SK-N-SH (cell line): ENCODE data around the gene RAB30. TPM values are rescaled to one million over a fixed set of nuclear protein-coding genes. Genes with fewer than 3 reads are reported as not detected.

Experiments used
- CTCF ChIA-PET: fragments of 300-600, 350-600 bp; formaldehyde crosslinking; extraction: SDS; loops from one replicate; lab custom pipeline; 2021; lab: Yijun Ruan, JAX
- POLR2A ChIA-PET: fragments of 350-600 bp; sonication (Branson Sonifier 250); formaldehyde crosslinking; extraction: SDS; loops from one replicate; lab custom pipeline; 2020; ENCODE audit warnings: antibody characterized with exemption, inconsistent platforms; lab: Yijun Ruan, JAX
- DNase-seq: peaks from one replicate; pipeline ENCODE4 v3.0.0; 2012
- H2AFZ ChIP-seq: fragments of 200-600 bp; sonication (generic); 2 replicates; pipeline ENCODE4 v1.8.1; 2016; ENCODE audit warnings: antibody characterized with exemption, mild to moderate bottlenecking, low read depth
- H3F3A ChIP-seq: fragments of 200-600 bp; sonication (generic); replicated peaks from 2 replicates; pipeline ENCODE3; 2016; ENCODE audit warnings: antibody characterized with exemption, mild to moderate bottlenecking; ENCODE audit not compliant: insufficient read depth
- H3K27ac ChIP-seq, 2 experiments: fragments of 200-500 bp in 1 of 2; fragments of 200-600 bp in 1 of 2; sonication (Bioruptor generic) in 1 of 2; sonication (generic), shearing (Covaris generic) in 1 of 2; 2 replicates each; pipeline versions ENCODE4 v1.5.1 to v1.6.1; 2014 to 2016; ENCODE audit warnings: low read depth in 2 of 2, inconsistent platforms in 1 of 2, low read length in 1 of 2, mild to moderate bottlenecking in 1 of 2, mixed read lengths in 1 of 2
- H3K27me3 ChIP-seq: fragments of 200-600 bp; sonication (generic), shearing (Covaris generic); 2 replicates; pipeline ENCODE4 v1.6.1; 2016; ENCODE audit warnings: mixed run types; ENCODE audit not compliant: insufficient read depth
- H3K36me3 ChIP-seq, 2 experiments: fragments of 200-500 bp in 1 of 2; fragments of 200-600 bp in 1 of 2; sonication (Bioruptor generic) in 1 of 2; sonication (generic) in 1 of 2; replicated peaks in 1 of 2; 2 replicates each; pipeline versions ENCODE3 to v1.5.1; 2014 to 2016; ENCODE audit warnings: low read length in 1 of 2, mild to moderate bottlenecking in 1 of 2; ENCODE audit not compliant: insufficient read depth in 2 of 2, control insufficient read depth in 1 of 2
- H3K4me1 ChIP-seq, 2 experiments: fragments of 200-500 bp in 1 of 2; fragments of 200-600 bp in 1 of 2; sonication (Bioruptor generic) in 1 of 2; sonication (generic), shearing (Covaris generic) in 1 of 2; 2 replicates each; pipeline versions ENCODE4 v1.5.1 to v1.6.1; 2014 to 2016; ENCODE audit warnings: low read depth in 1 of 2, low read length in 1 of 2, mixed run types in 1 of 2; ENCODE audit not compliant: insufficient read depth in 2 of 2, control insufficient read depth in 1 of 2
- H3K4me2 ChIP-seq: fragments of 200-600 bp; sonication (generic), shearing (Covaris generic); 2 replicates; pipeline ENCODE4 v1.6.1; 2017; ENCODE audit warnings: mixed run types
- H3K4me3 ChIP-seq, 2 experiments: fragments of 200-500 bp in 1 of 2; fragments of 200-600 bp in 1 of 2; sonication (Bioruptor generic) in 1 of 2; sonication (generic), shearing (Covaris generic) in 1 of 2; 2 replicates each; pipeline versions ENCODE4 v1.5.1 to v1.8.1; 2014 to 2016; ENCODE audit warnings: low read depth in 2 of 2, inconsistent platforms in 1 of 2, low read length in 1 of 2, mild to moderate bottlenecking in 1 of 2, mixed read lengths in 1 of 2, moderate library complexity in 1 of 2
- H3K79me2 ChIP-seq: fragments of 200-600 bp; sonication (generic); 2 replicates; pipeline ENCODE4 v1.8.1; 2017; ENCODE audit warnings: mild to moderate bottlenecking; ENCODE audit not compliant: insufficient read depth
- H3K9ac ChIP-seq: fragments of 200-600 bp; sonication (generic); 2 replicates; pipeline ENCODE4 v1.6.1; 2017; ENCODE audit warnings: mixed run types
- H3K9me2 ChIP-seq: fragments of 200-600 bp; sonication (generic); 2 replicates; pipeline ENCODE4 v1.6.1; 2017; ENCODE audit warnings: mixed run types
- H3K9me3 ChIP-seq: fragments of 200-600 bp; sonication (generic); 2 replicates; pipeline ENCODE4 v1.6.1; 2017; ENCODE audit warnings: mixed run types, mild to moderate bottlenecking, moderate library complexity
- H4K20me1 ChIP-seq: fragments of 200-600 bp; sonication (generic); 2 replicates; pipeline ENCODE4 v1.6.1; 2017; ENCODE audit warnings: mild to moderate bottlenecking, mixed run types; ENCODE audit not compliant: insufficient read depth
- CHD2 ChIP-seq: fragments of 150-350 bp; IDR thresholded peaks from 2 replicates; pipeline ENCODE4 v1.6.1; 2018; ENCODE audit warnings: low read length; ENCODE audit not compliant: partially characterized antibody
- EZH2phosphoT487 ChIP-seq: fragments of 200-600 bp; sonication (generic); IDR thresholded peaks from 2 replicates; pipeline ENCODE4 v1.6.1; 2017; ENCODE audit warnings: low read depth, mixed run types, mild to moderate bottlenecking, antibody characterized with exemption, moderate library complexity, borderline replicate concordance
- FOSL2 ChIP-seq: IDR thresholded peaks from 2 replicates; pipeline ENCODE4 v1.4.0; 2012; ENCODE audit warnings: low read depth, mild to moderate bottlenecking, moderate library complexity, borderline replicate concordance
- FOXM1 ChIP-seq: IDR thresholded peaks from 2 replicates; pipeline ENCODE4 v1.4.0; 2012; ENCODE audit warnings: low read depth, mild to moderate bottlenecking
- GABPA ChIP-seq: IDR thresholded peaks from 2 replicates; pipeline ENCODE4 v1.4.0; 2012; ENCODE audit warnings: low read depth, mild to moderate bottlenecking
- GATA2 ChIP-seq: sonication (generic); formaldehyde crosslinking; IDR thresholded peaks from 2 replicates; pipeline ENCODE4 v1.5.0; 2020; ENCODE audit warnings: mild to moderate bottlenecking, missing genetic modification reagents
- IRF3 ChIP-seq: fragments of 150-350 bp; IDR thresholded peaks from 2 replicates; pipeline ENCODE4 v1.6.1; 2016; ENCODE audit warnings: mild to moderate bottlenecking, low read depth, low read length
- JUND ChIP-seq: IDR thresholded peaks from 2 replicates; pipeline ENCODE4 v1.4.0; 2012
- MAX ChIP-seq: IDR thresholded peaks from 2 replicates; pipeline ENCODE4 v1.4.0; 2012; ENCODE audit warnings: low read depth
- MEF2A ChIP-seq: IDR thresholded peaks from 2 replicates; pipeline ENCODE4 v1.4.0; 2012; ENCODE audit warnings: low read depth, borderline replicate concordance
- MXI1 ChIP-seq: IDR thresholded peaks from 2 replicates; pipeline ENCODE4 v1.6.1; 2012; ENCODE audit warnings: mild to moderate bottlenecking, low read depth, low read length, improper control_type of control experiment
- NFIC ChIP-seq: IDR thresholded peaks from 2 replicates; pipeline ENCODE4 v1.4.0; 2012; ENCODE audit warnings: borderline replicate concordance
- NRF1 ChIP-seq: IDR thresholded peaks from 2 replicates; pipeline ENCODE4 v1.6.1; 2012; ENCODE audit warnings: low read depth, mild to moderate bottlenecking, low read length
- POLR2AphosphoS5 ChIP-seq: IDR thresholded peaks from 2 replicates; pipeline ENCODE4 v1.6.1; 2012; ENCODE audit warnings: low read depth, low read length
- RAD21 ChIP-seq: IDR thresholded peaks from 2 replicates; pipeline ENCODE4 v1.6.1; 2012; ENCODE audit warnings: mild to moderate bottlenecking, low read length
- RCOR1 ChIP-seq: fragments of 150-350 bp; IDR thresholded peaks from 2 replicates; pipeline ENCODE4 v1.6.1; 2017; ENCODE audit warnings: antibody characterized with exemption, low read length
- REST ChIP-seq: IDR thresholded peaks from 2 replicates; pipeline ENCODE4 v1.6.1; 2012; ENCODE audit warnings: mild to moderate bottlenecking, low read depth, low read length, moderate library complexity
- SMC3 ChIP-seq: IDR thresholded peaks from 2 replicates; pipeline ENCODE4 v1.6.1; 2012; ENCODE audit warnings: low read depth, low read length, improper control_type of control experiment
- TAF1 ChIP-seq: IDR thresholded peaks from 2 replicates; pipeline ENCODE4 v1.6.1; 2012; ENCODE audit warnings: low read depth, mild to moderate bottlenecking, low read length, moderate library complexity, borderline replicate concordance
- TCF12 ChIP-seq: IDR thresholded peaks from 2 replicates; pipeline ENCODE4 v1.4.0; 2012
- TEAD4 ChIP-seq: IDR thresholded peaks from 2 replicates; pipeline ENCODE4 v1.4.0; 2012; ENCODE audit warnings: mild to moderate bottlenecking, borderline replicate concordance; ENCODE audit not compliant: insufficient read depth
- USF1 ChIP-seq: IDR thresholded peaks from 2 replicates; pipeline ENCODE4 v1.4.0; 2012; ENCODE audit warnings: low read depth, borderline replicate concordance
- WGBS: methylation state at CpG from one replicate; pipeline ENCODE4 v1.1.6; 2017; ENCODE audit warnings: low lambda C conversion rate; 5-methylcytosine and 5-hydroxymethylcytosine counted together
- polyA plus RNA-seq, 3 experiments: library from polyadenylated mRNA; depleted of rRNA; stranded (reverse); fragments of >200 nt; gene quantifications; 2 replicates each; pipeline ENCODE4 v1.2.3, GENCODE V29; 2012
- TF ChIP-seq, protein P1 (sequence below): IDR thresholded peaks from 2 replicates; pipeline ENCODE4; 2012
- TF ChIP-seq, protein P2 (sequence below): IDR thresholded peaks from 2 replicates; pipeline ENCODE4 v1.4.0; 2012; ENCODE audit warnings: low read depth, borderline replicate concordance
- TF ChIP-seq, protein P3 (sequence below): fragments of 150-350 bp; IDR thresholded peaks from 2 replicates; pipeline ENCODE4 v1.6.1; 2017; ENCODE audit warnings: antibody characterized with exemption, low read length, low read depth, borderline replicate concordance

The RAB30 gene
- polyA plus RNA-seq, 1 of the 3 experiments (the other 2 are of a cell fraction), result 3.3 TPM

GRCh38 chr11:83037877-83038276 is 33.8 kb downstream of the RAB30 start:
- Histone ChIP-seq H3K9me3 (no peaks in the 10 kb centered on the region), H3K27ac (peak overlapping the region in 1 of 2 experiments; percentile 28; a peak in 1 of 4 replicates), H3K9ac (no peak overlapping the region), H3K4me3 (no peak overlapping the region), H3F3A (peaks cover 16% of the 10 kb centered on the region), H3K4me2 (peak overlapping the region; percentile 17; the same call in 1 of the 2 replicates), H3K79me2 (peaks cover 45% of the 10 kb centered on the region), H3K27me3 (no peaks in the 10 kb centered on the region), H2AFZ (no peak overlapping the region), H3K36me3 (no peaks in the 10 kb centered on the region), H4K20me1 (no peaks in the 10 kb centered on the region), H3K4me1 (peaks cover 27 to 30% of the 10 kb centered on the region in 2 experiments; a peak in 3 of 4 replicates), H3K9me2 (no peaks in the 10 kb centered on the region)
- WGBS, result 30% methylated on average over 4 of the region's 4 CpGs
- CTCF ChIA-PET, result no interaction called here
- DNase-seq, result no peak
- POLR2A ChIA-PET, result no interaction called here
- TF ChIP-seq REST (no peak), MXI1 (no peak), IRF3 (no peak), RCOR1 (peak; percentile 55; the same call in 1 of the 2 replicates), POLR2AphosphoS5 (no peak), TCF12 (peak; percentile 87), MAX (no peak), FOXM1 (0 out of 2 replicates have a peak, but pooled peaks have one; percentile 46), NRF1 (no peak), SMC3 (no peak), MEF2A (0 out of 2 replicates have a peak, but pooled peaks have one; percentile 57), TEAD4 (peak; percentile 68), NFIC (peak; percentile 57; the same call in 1 of the 2 replicates), GABPA (no peak), GATA2 (CRISPR knock-in tag) (no peak), TAF1 (no peak), CHD2 (no peak), EZH2phosphoT487 (no peak), USF1 (no peak), JUND (peak; percentile 47), RAD21 (0 out of 2 replicates have a peak, but pooled peaks have one; percentile 14), FOSL2 (no peak)
- TF ChIP-seq, protein P1, sequence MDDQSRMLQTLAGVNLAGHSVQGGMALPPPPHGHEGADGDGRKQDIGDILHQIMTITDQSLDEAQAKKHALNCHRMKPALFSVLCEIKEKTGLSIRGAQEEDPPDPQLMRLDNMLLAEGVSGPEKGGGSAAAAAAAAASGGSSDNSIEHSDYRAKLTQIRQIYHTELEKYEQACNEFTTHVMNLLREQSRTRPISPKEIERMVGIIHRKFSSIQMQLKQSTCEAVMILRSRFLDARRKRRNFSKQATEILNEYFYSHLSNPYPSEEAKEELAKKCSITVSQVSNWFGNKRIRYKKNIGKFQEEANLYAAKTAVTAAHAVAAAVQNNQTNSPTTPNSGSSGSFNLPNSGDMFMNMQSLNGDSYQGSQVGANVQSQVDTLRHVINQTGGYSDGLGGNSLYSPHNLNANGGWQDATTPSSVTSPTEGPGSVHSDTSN, result peak; percentile 57; the same call in 1 of the 2 replicates
- TF ChIP-seq, protein P2, sequence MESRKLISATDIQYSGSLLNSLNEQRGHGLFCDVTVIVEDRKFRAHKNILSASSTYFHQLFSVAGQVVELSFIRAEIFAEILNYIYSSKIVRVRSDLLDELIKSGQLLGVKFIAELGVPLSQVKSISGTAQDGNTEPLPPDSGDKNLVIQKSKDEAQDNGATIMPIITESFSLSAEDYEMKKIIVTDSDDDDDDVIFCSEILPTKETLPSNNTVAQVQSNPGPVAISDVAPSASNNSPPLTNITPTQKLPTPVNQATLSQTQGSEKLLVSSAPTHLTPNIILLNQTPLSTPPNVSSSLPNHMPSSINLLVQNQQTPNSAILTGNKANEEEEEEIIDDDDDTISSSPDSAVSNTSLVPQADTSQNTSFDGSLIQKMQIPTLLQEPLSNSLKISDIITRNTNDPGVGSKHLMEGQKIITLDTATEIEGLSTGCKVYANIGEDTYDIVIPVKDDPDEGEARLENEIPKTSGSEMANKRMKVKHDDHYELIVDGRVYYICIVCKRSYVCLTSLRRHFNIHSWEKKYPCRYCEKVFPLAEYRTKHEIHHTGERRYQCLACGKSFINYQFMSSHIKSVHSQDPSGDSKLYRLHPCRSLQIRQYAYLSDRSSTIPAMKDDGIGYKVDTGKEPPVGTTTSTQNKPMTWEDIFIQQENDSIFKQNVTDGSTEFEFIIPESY, result no peak
- TF ChIP-seq, protein P3, sequence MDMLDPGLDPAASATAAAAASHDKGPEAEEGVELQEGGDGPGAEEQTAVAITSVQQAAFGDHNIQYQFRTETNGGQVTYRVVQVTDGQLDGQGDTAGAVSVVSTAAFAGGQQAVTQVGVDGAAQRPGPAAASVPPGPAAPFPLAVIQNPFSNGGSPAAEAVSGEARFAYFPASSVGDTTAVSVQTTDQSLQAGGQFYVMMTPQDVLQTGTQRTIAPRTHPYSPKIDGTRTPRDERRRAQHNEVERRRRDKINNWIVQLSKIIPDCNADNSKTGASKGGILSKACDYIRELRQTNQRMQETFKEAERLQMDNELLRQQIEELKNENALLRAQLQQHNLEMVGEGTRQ, result no peak
